ENCODE results near the gene LRRC27.
"Not testable (repeated sequence)": the region's sequence is repeated elsewhere in the genome, so short reads cannot be mapped to it uniquely, and the experiment has no call there.

Gene LRRC27

DNA sequence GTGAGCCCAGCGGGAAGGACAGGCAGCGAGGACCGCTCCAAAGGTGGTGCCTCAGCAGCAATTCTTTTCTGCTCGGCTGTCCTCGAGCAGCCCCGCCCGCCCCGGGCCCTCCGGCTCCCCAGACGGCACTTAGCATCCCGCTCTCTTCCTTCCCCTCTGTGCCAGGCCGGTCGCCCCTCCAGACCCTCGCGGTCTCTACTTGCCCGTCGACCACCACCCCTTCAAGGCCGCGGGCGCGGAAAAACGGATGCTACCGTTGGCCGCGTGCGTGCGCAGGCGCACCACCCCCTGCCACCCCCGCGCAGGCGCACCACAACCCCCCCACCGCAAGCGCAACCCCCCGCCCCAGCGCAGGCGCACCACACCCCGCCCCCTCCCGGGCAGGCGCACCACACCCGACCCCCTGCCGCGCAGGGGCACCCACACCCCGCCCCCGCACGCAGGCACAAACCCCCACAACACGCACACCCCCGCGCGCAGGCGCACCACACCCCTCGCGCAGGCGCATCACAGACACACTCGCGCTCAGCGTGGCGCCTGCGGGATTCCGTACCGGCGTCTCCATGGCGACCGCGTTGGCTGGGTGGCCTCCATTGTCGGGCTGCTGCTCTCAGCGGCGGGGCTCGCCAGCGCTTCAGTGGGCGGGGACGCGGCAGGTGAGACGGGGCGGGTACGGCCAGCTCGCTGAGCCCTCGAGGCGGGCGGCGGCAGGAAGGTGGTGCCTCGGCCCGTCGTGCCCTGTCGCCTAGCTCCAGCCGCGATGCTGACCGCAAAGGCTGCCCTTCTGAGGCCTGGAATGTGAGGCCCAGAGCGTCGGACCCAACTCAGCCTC lies at the start of gene LRRC27:
TSS of gene LRRC27 (plus strand) at position 593 of the 832 bp plus-strand sequence. CDS start 1,332 bp downstream, outside the sequence.
- DNase-seq (ENCODE audit: low read depth), result peak; percentile 96

DNA sequence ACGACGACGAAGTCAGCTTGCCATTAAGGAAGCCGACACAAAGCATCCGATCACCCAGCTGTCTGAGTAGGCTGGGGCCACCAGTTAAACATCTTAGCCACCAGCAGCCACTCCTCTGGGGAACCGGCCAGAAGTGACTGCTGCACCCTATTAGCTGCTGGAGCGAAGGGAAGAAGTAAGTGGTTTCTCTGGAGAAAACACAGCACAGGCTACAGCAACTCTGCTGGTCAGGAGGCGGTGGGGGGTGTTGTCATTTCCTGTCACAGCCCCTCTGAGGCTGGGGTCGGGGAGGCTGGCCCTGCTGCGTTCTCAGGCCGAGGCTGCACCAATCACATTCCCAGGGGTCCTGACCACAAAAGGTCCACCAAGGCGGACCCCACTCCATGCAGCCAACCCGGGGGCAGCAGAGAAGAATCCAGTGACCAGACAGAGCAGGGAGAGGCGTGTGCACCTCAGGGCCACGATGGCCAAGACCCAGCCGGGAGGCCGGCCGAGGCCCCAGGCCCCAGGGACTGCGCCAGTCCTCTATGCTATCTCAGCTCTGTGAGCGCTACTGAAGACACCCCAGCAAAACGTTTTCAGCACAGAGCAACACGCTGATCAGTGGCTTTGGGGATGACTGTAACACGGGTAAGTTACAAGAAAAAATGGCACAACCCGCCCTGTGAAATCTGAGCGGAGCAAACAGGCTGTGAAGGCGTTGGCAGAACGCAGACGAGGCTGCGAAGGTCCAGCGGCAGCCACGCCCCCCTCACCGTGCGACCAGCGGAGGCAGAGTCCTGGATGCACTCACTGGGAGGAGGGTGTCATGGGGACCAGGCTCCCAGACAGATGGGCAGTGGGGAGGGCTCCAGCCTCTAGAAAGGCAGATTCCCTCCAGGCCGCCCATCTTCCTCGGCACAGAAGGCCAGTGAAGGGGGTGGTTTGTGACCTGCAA lies 49.1 kb upstream of the LRRC27 start:
- DNase-seq (ENCODE audit: low read depth), result no peak

DNA sequence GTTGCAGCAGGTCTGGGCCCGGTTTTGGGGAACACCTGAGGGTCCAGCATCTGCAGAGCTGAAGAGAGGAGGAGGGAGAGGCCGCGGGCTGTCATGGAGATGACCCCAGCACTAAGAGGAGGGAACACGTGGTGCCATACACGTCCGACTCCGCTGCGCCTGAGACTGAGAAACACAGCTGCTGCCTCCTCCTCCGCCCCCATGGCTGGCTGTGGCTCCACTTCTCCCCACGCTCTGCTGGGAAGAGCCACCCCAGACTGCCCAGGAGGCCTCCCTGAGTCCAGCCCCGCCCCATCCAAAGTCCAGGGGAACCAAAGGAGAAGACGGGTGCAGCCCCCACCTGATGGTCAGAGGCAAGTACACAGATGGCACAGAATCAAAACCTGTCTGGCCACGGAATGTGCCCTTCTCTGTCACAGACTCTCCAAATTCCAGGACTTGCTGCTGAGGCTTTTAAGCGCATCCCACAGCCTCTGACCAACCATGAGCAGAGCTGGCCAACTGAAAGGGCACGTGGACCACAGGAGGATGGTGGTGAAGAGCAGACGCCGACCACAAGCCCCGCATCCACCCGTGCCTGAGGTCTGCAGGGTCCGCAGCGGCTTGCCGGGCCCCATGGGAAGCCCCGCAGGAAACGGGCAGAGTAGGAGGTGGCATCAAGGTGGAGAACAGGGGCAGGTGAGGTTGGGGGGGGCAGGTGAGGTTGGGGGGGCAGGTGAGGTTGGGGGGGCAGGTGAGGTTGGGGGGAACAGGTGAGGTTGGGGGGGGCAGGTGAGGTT lies 48.2 kb upstream of the LRRC27 start:
- no peak for DNase-seq (ENCODE audit: low read depth)

DNA sequence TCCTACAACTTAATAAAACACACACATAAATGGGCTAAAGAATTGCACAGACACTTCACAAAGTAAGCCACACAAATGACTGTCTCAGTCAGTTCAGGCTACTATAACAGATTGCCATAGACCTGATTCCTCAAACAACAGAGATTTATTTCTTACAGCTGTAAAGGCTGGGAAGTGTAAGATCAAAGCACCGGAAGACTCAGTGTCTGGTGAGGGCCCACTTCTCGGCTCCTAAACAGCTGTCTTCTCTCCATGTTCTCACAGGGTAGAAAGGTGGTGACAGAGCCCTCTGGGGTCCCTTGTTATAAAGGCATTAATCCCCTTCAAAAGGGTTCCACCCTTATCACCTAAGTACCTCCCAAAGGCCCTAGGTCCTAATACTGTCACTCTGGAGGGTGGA lies 42.6 kb upstream of the LRRC27 start:
- no peak for DNase-seq (ENCODE audit: low read depth)

DNA sequence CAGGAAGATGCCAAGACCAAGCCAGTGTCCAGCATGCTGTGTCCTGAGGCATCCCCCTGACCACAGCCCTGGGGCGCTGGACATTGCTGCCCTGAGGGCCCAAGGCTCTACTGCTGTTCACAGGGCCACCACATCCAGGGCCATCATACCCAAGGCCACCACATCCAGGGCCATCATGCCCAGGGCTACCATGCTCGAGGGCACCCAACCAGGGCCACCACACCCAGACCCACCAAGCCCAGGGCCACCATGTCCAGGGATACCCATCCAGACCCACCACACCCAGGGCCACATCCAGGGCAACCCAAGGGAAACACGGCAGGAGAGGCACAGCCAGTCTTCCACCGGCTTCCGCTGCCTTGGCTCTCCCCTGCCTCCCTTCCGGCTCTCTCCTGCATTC lies 41.4 kb upstream of the LRRC27 start:
- no peak for DNase-seq (ENCODE audit: low read depth)

DNA sequence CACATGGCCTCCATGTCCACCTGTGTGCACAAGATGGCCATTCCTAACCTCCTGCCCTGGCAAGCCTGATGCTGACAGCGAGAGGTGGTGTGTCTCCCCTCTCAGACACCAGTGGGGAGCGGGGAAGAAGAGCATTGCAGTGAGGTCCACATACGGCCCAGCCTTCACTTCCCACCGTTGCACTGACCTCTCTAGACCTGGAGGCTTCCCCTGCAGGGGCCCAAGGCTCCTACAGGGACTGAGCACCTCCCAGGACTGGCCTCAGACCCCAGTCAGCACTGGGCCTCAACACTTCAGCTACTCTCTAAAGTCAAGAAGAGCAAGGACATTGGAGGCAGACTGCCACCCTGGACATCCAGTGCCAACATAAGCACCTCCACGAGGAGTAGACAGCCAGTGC lies 40.2 kb upstream of the LRRC27 start:
- no peak for DNase-seq (ENCODE audit: low read depth)

DNA sequence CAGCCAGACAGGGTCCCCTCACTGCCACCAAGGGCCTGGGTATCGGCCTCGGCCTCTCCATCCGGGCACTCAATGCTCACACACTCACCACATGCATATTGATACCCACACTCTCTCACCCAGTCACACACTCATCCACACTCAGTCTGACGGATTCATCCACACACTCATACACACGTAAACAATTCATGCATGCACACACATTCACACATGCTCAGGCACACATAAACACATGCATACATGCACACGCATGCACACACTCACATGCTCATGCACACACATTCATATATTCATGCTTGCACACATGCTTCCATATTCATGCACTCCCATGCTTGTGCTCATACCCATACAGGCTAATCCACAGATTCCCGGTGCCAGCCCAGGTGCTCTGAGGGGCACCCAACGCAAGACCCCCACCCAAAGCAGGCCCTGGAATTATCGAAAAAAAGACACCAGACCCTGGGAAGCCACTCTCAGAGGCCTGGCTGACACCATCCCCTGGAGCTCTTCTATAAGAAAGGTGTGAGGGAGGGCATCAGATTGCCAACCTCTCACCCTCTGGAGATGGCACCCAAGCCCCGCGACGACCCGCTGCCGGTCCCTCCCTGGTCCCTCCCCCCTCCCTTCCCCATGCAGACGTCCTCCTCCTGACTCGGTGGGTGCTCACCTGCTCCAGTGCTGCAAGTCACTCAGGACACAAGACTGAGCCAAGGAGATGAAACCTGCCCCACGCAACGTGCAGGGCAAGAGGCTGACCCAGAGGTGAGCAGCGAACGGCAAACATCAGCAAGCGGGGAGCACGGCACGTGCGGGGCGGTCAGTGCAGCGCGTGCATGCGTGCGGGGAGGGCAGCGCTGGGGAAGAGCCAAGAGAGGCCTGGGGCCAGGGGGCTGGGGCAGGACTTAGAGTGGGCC lies 39.4 kb upstream of the LRRC27 start:
- no peak for DNase-seq (ENCODE audit: low read depth)

DNA sequence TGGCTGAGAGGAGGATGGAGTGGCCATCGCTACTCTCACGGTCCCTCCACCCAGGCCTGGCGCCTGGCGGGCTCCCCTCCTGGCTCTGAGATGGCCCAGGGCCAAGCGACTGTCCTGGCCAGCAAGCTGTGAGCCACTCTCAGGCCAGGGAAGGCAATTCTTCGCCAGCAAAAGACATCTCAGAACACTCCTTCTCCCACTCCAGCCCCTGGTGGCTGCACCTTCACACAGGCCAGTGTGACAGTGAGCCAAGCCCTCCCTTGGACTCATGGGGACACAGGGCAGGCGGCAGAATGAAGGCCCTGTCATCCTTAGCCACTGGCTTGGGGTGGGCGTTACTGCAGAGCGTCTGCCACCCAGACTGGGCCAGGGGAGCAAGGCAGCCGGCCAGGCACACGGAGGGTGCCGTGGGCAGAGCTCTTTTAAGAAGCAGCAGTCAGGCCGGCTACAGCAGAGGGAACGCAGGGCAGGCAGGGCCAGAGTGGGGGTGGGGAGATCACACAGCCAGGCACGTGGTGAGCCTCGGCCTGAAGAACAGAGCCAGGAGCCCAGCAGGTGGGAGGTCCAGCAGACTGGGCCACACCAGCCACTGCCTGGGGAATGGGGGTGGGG lies 38.7 kb upstream of the LRRC27 start:
- DNase-seq (ENCODE audit: low read depth), result no peak

DNA sequence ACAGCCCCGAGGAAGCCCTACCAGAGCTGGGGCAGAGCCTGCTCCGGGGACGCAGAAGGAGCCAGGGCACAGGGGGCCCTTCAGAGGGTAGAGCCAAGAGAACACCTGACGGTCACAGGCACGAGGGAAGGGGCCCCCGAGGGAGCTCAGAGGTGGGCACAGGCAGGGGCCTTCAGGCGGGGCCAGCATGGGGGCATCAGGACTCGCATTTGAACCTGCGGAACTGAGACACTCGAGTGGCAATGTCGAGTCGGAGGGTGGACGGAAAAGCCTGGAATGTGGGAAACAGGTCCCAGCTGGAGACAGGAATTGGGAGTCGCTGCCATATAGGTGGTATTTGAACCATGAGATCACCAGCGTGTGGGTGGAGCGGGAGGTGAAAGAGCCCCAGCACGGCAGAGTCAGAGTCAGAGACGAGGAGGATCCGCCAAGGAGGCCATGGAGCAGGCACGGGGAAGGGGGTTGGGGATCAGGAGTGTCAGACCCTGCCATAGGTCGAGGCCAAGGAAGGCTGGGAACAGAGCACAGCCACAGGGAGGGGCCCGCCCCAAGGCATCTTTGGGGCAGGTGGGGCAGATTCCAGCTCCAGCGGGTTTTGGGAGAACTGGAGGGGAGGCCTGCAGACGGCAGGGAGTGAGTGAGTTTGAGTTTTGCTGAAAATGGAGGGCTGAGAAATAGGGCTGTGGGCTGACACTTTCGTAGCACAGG lies 38.0 kb upstream of the LRRC27 start:
- DNase-seq (ENCODE audit: low read depth), result no peak

DNA sequence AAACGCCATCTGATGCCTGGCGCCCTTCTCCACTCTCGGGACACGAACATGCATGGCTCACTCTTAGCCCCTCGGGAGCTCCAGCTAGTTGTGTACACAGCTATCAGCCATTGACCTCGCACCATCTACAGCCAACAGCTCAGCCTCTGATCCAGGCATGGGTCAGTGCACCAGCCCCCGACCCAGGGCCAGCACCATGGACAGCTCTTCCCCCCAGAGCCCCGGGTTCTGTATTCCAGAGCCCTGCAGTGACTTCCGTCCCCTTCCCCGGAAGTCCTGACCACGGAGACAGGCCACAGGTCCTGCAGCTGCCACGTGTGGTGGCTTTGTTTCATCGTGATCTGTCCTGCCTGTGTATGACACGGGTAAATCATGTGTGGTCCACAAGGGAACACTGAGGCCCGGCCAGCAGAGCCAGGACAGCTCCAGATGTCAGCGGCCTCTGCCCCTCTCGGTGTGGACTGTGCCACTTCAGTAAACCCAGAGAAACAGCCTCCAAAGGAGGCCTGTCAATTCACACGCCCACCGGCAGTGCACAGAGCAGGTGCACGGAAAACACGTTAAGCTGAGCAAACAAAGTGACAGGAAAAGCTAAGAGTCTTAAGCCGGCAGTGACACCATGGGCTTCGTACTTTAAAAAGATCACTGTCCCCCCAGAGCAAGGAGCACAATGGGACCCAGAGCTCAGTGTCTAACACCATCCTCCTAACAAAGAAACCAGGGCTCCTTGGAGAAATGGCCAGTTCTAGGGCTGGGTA lies 37.3 kb upstream of the LRRC27 start:
- no peak for DNase-seq (ENCODE audit: low read depth)

DNA sequence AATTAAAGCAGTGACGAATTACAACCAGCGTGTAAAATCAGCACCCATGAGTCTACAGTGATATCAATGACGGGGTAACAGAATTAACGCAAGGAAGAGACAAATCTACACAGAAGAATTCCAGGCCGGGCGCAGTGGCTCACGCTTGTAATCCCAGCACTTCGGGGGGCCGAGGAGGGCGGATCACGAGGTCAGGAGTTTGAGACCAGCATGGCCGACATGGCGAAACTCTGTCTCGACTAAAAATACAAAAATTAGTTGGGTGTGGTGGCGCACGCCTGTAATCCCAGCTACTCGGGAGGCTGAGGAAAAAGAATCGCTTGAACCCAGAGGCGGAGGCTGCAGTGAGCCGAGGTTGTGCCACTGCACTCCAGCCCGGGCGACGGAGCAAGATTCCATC lies 36.5 kb upstream of the LRRC27 start:
- DNase-seq (ENCODE audit: low read depth), result not testable (repeated sequence)

DNA sequence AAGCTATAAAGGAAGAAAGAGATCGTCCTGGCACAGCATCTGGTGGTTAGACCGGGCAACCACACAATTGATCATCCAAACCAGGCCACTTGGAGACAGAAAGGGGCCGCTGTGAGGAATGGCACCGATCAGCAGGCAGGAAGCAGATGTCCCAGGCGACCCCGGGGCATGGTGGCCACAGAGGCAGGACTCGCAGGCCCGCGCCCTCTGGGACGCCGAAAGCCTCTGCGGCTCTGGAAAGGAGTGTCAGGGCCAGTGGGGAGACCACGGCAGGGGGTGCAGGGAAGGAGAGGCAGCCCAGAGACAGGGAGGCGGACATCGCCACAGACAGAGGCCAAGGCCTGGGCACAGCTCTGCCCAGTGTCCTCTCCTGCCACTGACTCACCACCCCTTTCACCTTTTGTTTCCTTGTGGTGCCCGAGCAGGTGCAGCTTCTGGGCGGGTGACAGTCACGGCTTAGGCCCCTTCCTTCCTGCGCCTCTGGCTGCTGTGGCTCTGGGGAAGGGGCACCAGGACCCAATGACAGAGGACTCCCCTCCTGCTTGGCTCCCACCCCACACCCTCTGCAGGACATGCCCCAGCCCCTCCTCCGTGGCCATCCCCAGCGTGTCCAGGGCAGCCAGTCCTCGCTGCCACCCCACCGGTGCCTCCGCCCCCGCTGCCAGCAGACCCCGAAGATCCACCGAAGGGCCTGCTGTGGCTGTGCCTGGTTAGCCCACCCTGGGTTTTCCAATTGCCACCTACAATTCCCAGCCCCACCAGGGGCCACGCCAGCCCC lies 35.1 kb upstream of the LRRC27 start:
- DNase-seq (ENCODE audit: low read depth), result no peak

DNA sequence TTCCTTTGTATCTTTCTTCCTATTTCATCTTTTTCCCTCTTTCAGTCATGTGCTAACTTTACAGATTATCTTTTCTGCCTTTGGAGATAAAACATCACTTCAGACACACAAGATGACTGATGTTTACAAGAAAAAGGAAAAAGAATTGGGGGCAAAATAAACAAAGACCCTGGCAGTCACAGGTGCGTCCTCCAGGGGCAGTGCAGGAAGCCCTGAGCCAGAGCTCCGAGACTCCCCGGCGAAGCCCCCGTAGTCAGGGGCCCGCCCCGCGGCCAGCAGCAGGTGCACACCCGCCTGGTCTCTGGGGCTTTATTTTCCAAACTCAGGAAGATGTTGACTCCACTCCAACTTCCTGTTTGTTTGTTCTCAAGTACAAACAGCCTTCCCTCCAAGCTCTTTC lies 34.5 kb upstream of the LRRC27 start:
- no peak for DNase-seq (ENCODE audit: low read depth)

DNA sequence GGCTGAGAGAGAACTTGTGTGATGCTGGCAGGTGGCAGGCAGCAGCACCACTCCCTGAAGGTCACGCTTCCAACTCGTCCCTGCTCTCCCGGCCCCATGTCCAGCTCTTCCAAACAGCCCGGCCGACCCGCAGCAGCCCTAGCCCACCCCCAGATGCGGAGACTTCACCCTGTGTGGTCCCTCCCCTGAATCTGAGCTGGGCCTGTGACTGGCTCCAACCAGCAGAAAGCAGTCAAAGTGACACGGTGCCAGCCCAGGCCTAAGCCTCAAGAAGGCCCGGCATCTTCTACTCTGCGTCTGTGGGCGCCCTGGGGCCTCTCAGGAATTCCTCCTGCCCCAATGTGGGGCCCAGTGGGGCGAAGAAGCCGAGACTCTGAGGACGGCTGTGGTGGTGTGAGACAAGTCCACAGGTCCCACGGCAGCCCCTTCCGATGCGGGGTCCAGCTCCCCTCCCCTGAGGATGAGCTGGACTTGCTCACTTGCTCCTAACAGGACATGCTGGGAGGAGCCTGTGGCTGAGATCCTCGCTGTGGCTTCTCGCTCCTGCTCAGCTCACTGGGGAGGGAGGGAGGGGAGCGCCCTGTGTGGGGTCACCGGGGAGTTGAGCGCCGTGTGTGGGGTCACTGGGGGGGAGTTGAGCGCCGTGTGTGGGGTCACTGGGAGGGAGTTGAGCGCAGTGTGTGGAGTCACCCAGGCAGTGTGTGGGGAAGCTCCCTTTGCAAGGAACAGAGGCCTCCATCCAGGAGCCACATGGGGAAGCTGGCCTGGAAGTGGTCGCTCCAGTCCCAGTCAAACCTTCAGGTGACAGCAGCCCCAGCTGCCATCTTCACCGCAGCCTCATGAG lies 33.7 kb upstream of the LRRC27 start:
- DNase-seq (ENCODE audit: low read depth), result no peak

DNA sequence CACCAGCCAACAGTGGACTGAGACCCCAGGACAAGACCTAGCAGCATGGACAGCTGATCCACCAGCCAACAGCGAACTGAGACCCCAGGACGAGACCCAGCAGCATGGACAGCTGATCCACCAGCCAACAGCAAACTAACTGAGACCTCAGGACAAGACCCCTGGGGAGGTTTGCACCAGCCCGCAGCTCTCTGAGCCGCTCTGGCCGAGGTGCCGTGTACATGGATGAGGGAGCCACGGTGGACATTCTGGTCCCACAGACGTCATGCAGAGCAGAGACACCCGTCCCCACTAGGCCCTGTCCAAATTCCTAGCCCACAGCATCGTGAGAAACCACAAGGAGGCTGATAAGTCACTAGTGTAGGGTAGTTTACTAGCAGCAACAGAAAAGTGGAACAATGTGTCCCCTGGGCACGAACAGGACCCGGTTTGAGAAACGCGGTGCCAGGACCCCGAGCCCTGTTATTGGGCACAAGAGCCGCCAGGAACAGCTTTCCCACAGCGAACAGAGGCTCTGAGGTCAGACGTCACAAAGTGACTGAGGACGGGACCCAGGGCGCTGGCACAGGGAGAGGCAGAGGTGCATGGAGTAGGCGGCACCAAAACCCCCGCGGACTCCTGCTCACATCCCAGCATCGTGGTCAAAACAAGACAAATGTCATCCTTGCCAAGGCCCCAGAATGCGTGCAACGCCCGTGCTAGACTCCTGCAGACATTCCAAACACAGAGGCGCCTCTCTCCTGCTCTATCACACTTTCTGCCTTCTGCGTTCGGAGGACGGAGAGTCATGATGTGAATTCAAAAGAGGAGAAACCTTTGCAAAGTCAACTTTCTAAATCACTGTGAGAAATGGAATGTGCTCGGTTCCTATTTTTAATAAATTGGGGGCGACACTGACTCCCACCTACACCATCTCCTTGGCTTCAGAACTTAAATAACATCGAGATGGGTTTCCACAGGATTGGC lies 32.3 kb upstream of the LRRC27 start:
- no peak for DNase-seq (ENCODE audit: low read depth)

DNA sequence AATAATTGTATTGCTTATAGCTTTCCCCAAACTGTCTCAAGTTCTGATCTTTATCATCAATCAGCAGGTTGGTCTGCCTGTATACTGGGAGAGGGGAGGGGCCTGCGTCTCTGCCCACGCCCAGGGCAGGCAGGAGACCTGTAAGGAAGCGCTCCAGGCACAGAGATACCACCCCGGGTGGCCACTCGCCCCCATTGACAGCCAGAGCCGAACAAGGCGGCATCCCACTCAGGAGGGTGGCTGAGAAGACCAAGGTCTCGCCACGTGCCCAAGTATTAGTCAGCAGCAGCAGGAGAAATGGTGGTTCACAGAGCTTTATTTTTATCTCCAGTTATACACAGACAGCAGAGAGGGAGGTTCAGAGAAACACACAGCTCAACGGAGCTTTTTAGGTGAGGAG lies 31.4 kb upstream of the LRRC27 start:
- DNase-seq (ENCODE audit: low read depth), result no peak
